Suprapubic skin (tissue), 3 donors: ENCODE measurements around the gene PGAM5.

Experiments
- POLR2AphosphoS5 ChIP-seq, 3 donors: sonication (generic); formaldehyde crosslinking; IDR thresholded peaks; one replicate each; pipeline ENCODE4 v1.6.1; 2017; ENCODE audit warnings: antibody characterized with exemption in 3 of 3
- TF ChIP-seq, protein P1 (sequence below), 2 donors: fragments of 200-600 bp in 1 of 2; fragments of 450-650 bp in 1 of 2; sonication (generic) in 1 of 2; IDR thresholded peaks; one replicate each; pipeline ENCODE4 v1.5.1; 2016 to 2019; ENCODE audit warnings: antibody characterized with exemption in 2 of 2, mild to moderate bottlenecking in 1 of 2, moderate library complexity in 1 of 2

DNA sequence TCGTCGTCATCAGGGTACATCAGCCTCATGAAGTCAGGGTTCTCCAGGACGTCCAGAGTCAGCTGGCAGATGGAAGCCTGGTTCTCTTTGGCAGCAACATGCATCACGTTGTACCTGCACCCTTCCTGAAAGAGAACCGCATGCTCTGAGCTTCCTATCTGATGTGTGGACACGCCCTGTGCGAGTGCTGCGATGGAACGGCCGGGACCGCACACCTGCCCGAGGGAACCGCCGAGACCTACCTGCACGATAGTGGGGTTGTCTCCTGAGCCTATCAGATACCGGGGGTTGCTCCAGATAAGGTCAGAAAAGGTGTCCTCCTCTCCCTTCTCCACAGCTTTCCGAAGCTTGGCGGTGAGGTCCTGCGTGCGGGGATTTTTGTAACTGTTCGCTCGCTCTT is 37.3 kb downstream of the PGAM5 start:
- TF ChIP-seq, protein P1, sequence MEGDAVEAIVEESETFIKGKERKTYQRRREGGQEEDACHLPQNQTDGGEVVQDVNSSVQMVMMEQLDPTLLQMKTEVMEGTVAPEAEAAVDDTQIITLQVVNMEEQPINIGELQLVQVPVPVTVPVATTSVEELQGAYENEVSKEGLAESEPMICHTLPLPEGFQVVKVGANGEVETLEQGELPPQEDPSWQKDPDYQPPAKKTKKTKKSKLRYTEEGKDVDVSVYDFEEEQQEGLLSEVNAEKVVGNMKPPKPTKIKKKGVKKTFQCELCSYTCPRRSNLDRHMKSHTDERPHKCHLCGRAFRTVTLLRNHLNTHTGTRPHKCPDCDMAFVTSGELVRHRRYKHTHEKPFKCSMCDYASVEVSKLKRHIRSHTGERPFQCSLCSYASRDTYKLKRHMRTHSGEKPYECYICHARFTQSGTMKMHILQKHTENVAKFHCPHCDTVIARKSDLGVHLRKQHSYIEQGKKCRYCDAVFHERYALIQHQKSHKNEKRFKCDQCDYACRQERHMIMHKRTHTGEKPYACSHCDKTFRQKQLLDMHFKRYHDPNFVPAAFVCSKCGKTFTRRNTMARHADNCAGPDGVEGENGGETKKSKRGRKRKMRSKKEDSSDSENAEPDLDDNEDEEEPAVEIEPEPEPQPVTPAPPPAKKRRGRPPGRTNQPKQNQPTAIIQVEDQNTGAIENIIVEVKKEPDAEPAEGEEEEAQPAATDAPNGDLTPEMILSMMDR (IDR thresholded peaks at IDR 0.05), result no peak
- TF ChIP-seq POLR2AphosphoS5 (IDR thresholded peaks at IDR 0.05), result no peak
